ENCODE results near the gene PRKG1.
"Not testable (repeated sequence)": the region's sequence is repeated elsewhere in the genome, so short reads cannot be mapped to it uniquely, and the experiment has no call there.

PRKG1 gene

GRCh38 chr10:51683031-51683691 lies 608.9 kb downstream of the PRKG1 start:
- DNase-seq: no peak

GRCh38 chr10:51685768-51686167 lies 611.5 kb downstream of the PRKG1 start:
- no peak for DNase-seq

- DNase-seq: no peak
Observed at GRCh38 chr10:51687296-51687695, 613.0 kb downstream of the PRKG1 start.

- DNase-seq: not testable (repeated sequence)
Observed at GRCh38 chr10:51688826-51689225, 614.5 kb downstream of the PRKG1 start.

- no peak for DNase-seq
Observed at GRCh38 chr10:51689536-51689935, 615.2 kb downstream of the PRKG1 start.

- no peak for DNase-seq
Observed at GRCh38 chr10:51691135-51691534, 616.8 kb downstream of the PRKG1 start.

GRCh38 chr10:51694086-51694768 lies 619.9 kb downstream of the PRKG1 start:
- no peak for DNase-seq

GRCh38 chr10:51696251-51696650 lies 622.0 kb downstream of the PRKG1 start:
- DNase-seq: no peak

GRCh38 chr10:51698473-51699063 lies 624.3 kb downstream of the PRKG1 start:
- no peak for DNase-seq

- no peak for DNase-seq
Observed at GRCh38 chr10:51699145-51699474, 624.8 kb downstream of the PRKG1 start.

- peak; percentile 90 to 92 for DNase-seq
Observed at GRCh38 chr10:51699475-51700227, 625.4 kb downstream of the PRKG1 start, which contains the start of gene CSTF2T. Gene CSTF2T, minus strand, starts transcription at chr10:51699595. Its CDS starts 46 bp downstream, at chr10:51699549.

- peak in 1 of 2 donors; percentile 34 for DNase-seq
Observed at GRCh38 chr10:51700228-51700817, 626.0 kb downstream of the PRKG1 start.

GRCh38 chr10:51705774-51706173 lies 631.5 kb downstream of the PRKG1 start:
- DNase-seq: no peak

GRCh38 chr10:51706225-51706624 lies 631.9 kb downstream of the PRKG1 start:
- DNase-seq: no peak

- no peak for DNase-seq
Observed at GRCh38 chr10:51707392-51707791, 633.1 kb downstream of the PRKG1 start.

GRCh38 chr10:51707821-51708424 lies 633.6 kb downstream of the PRKG1 start:
- no peak for DNase-seq

GRCh38 chr10:51708609-51709008 lies 634.3 kb downstream of the PRKG1 start:
- DNase-seq: no peak

- DNase-seq: no peak
Observed at GRCh38 chr10:51709324-51709972, 635.2 kb downstream of the PRKG1 start.

GRCh38 chr10:51711519-51711891 lies 637.2 kb downstream of the PRKG1 start:
- no peak for DNase-seq

- no peak for DNase-seq
Observed at GRCh38 chr10:51716981-51717380, 642.7 kb downstream of the PRKG1 start.

GRCh38 chr10:51718804-51719291 lies 644.6 kb downstream of the PRKG1 start:
- DNase-seq: no peak

GRCh38 chr10:51724038-51724437 lies 649.8 kb downstream of the PRKG1 start:
- no peak for DNase-seq

Measured in CD4-positive, alpha-beta T cell treated with Interleukin-1 beta for 1 hour (primary cell).